Effector CD8-positive, alpha-beta T cell (primary cell): ENCODE results near the gene CTAG1B.
"Not testable (repeated sequence)": the region's sequence is repeated elsewhere in the genome, so short reads cannot be mapped to it uniquely, and the experiment has no call there.

Source experiments
- DNase-seq: peaks from one replicate; lab custom pipeline; 2025; lab: John Stamatoyannopoulos, UW
- total RNA-seq, 4 experiments: gene quantifications; one replicate each; lab custom pipeline; 2026; lab: John Stamatoyannopoulos, UW

The CTAG1B gene
- total RNA-seq = 0 reads per million in 4 experiments

DNA sequence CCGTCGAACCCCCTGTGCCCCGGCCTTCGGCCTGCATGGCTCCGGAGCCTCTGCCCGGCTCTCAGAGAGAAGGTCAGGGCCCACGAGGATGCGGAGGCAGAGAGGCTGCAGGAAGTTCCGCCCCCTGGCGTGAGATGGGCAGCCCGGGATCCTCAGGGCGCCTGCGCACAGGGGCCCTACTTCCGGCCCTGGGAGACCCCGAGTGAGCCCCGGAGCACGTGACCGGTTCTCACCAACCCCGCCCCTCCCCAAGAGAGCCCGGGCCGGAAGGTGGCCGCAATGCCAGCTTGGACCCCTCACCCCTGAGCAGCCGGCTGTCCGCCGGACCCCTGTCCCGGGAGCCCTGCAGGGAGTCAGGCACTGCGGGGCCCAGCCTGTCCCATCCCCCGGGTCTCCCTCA lies at the start of gene CTAG1B:
Gene CTAG1B, minus strand, starts transcription at position 101 of the 400 bp plus-strand sequence. Its CDS starts 64 bp downstream, at position 37.
- DNase-seq = not testable (repeated sequence)

DNA sequence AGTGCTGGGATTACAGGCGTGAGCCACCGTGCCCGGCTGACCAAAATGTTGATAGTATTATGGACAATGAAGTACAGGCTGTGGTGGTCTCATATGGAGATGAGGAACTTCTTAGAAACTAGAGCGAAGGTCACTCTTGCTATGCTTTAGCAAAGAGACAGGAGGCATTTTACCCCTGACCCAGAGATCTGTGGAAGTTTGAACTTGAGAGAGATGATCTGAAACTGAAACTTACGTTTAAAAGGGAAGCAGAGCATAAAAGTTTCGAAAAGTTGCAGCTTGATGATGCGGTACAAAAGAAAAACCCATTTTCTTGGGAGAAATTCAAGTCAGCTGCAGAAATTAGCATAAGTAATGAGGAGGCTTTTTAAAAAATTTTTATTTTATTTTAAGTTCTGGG lies 42.8 kb upstream of the CTAG1B start:
- DNase-seq = no peak

DNA sequence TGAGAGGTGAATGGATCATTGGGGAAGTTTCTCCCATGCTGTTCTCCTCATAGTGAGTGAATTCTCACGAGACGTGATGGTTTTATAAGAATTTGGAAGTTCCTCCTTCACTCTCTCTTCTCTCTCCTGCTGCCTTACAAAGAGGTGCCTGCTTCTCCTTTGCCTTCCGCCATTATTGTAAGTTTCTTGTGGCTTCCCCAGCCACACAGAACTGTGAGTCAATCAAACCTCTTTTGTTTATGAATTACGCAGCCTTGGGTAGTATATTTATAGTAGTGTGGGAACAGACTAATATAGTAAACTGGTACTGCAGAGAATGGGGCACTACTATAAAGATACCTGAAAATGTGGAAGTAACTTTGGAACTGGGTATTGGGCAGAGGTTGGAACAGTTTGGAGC lies 42.1 kb upstream of the CTAG1B start:
- no peak for DNase-seq

DNA sequence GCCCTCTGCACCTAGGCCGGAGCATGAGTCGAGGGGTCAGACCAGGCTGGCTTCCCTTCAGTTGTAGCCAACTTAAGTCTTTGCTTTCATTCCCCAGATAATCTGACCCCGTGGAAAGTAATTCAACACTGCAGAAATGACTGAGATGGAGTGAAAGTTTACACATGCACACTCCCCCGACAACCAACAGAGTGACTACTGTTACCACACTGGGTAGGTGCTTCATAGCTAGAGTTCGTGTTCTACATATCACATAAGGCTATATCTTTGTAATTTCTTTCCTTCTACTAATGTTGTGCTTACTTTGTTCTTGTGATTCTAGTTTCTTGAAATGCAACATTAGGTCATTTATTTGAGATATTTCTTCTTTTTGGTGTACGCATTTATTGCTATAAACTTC lies 41.5 kb upstream of the CTAG1B start:
- no peak for DNase-seq

DNA sequence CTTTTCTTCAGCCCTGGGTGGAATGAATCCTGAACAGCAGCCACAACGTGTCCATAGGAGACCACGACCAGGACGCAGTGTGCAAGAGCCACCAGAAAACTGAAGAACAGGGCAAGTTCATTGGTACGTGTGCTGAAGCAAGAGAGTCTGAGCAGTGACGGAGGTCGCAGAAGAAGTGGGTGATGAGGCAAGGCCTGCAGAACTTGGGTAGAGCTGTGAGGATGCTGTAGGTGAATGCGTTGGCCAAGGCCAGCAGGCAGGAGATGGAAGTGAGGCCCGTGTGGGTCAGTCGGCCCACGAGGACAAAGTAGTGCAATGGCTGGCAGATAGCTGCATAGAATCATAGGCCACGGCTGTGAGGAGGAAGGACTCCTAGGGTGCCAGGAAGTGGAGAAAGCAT lies 39.9 kb upstream of the CTAG1B start:
- no peak for DNase-seq

DNA sequence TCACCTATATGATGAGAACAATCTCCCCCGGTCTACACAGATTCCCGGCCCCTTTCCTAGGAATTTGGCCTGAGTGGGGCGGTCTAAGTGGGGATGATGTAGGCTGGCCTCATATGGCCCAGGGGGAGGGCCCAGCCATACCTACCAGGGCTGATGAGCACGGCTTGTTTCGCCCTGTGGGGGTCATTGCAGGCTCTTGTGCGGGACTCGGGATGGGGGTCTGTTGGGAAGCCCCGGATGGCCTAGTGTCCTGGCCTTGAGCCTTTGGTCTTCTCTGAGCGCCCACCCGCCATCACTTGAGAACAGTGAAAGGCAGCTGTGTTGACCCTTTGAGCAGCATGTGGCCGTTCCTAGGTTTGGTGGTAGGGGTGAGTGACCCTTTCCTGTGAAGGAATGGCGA lies 39.1 kb upstream of the CTAG1B start:
- DNase-seq = no peak

DNA sequence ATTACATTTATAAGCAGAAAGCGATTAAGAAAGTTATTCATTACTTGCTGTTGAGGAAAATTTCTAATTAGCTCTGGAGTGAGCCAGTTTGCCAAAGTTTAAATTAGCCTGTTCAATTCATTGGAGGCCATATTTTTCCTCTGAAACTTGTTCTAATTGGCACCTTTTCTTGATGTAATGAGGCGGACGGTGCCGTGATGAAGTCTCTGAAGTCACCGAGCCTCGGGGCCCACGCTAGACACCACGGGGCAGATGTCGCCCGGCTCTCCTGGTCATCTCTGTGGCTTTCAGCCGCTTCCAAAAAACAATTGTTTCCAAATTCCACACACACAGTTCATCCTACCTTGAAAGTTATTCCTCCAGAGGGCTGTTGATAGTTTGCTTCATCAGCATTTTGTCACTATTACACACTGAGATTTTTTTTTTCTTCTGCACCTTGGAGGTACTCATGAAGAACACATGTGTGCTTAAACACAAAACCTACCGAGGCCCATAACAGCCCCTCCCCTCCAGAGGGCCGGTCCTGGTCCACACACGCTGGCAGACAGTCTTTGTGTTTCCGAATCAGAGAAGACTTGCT lies 38.2 kb upstream of the CTAG1B start:
- no peak for DNase-seq

DNA sequence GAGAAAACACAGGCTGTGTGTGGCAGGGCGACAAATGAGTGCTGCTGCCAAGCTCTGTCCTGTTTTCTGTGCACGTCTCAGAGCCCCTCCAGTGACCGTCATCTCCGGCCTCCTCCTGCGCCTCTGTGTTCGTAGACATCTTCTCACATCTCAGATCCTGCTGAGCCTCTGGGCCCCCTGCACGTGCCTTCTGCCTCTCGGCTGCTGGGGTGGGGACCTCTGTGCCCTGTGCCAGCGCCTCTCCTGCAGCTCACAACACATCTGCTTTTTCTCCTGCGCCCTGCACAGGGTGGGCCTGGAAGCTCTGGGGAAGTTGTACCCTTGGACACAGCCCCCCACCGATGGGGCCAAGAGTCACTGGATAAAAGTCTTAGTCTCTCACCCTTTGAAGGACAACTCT lies 36.7 kb upstream of the CTAG1B start:
- no peak for DNase-seq

DNA sequence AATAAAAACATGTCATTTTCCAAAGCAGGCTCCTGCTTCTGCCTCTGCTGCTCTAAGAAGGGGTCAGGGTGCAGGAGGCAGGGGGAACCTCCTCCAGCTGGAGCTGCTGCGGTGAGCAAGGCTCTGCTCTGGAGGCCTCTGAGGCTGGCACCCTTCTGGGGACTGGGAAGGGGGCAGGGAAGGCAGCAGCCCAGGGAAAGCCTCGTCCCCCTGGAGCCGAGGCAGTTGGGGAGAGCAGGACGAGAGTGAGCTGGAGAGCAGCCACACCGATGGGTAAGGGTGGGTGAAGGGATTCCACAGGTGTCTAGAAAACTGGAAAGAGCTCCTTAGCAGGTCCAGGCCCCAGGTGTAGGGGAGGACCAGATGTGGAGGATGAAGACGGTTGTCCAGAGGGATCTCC lies 36.3 kb upstream of the CTAG1B start:
- DNase-seq = no peak

DNA sequence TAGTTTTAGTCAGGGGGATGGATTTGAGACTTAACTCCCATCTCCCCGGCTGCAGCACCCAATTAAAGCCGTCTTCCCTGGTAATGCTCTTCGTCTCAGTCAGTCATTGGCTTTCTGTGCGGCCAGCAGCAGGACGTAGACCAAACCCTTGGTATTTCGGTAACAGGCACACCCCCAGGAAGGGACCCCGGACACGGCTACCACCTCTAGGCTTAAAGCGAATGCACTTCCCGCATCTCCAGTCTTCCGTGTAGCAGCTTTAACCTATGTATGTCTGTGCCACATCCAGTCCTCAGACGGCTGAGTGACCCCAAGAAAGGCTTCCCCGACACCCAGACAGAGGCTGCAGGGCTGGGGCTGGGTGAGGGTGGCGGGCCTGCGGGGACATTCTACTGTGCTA lies 35.8 kb upstream of the CTAG1B start:
- no peak for DNase-seq

DNA sequence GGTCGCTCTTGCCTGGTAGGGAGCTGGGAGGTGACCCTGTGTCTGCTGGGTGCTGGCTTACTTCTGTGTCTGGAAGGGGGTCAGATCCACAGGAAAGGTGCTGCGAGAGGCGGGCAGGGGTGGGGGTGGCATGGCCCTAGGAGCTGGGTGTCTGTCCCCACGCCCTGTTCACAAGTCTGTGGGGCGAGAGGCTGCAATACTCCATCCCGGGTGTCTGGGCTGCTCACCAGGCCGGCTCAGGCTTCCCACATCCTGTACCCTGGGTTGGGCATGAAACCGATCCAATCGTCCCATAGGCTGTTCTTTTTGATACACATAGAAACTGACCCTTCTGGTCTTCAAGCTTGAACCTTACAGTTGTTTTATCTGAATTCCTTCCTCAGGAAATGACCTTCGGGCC lies 35.3 kb upstream of the CTAG1B start:
- no peak for DNase-seq

DNA sequence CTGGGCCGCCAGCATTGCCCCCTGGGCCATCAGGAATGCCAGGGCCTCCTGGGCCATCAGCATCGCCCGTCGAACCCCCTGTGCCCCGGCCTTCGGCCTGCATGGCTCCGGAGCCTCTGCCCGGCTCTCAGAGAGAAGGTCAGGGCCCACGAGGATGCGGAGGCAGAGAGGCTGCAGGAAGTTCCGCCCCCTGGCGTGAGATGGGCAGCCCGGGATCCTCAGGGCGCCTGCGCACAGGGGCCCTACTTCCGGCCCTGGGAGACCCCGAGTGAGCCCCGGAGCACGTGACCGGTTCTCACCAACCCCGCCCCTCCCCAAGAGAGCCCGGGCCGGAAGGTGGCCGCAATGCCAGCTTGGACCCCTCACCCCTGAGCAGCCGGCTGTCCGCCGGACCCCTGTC lies 34.3 kb upstream of the CTAG1B start, which contains the start of gene CTAG2:
Gene CTAG2, minus strand, starts transcription at position 167 of the 400 bp plus-strand sequence. Its CDS starts 64 bp downstream, at position 103.
- not testable (repeated sequence) for DNase-seq

DNA sequence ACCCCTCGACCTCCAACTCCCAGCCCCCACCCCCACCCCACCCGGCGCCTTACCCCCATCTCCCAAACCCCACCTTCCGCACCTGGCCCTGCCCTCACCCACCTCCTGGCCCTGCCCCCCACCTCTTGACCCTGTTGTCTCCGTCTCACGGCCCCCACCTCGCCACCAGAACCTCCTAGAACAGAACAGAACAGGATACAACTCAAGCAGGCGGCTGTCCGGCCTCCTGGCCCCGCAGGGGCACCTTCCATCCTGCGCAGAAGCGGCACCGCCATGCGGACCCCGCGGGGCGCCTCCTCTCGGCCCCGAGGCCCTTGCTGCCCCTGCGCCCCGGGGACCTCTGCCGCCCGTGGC lies 33.9 kb upstream of the CTAG1B start:
- no peak for DNase-seq

DNA sequence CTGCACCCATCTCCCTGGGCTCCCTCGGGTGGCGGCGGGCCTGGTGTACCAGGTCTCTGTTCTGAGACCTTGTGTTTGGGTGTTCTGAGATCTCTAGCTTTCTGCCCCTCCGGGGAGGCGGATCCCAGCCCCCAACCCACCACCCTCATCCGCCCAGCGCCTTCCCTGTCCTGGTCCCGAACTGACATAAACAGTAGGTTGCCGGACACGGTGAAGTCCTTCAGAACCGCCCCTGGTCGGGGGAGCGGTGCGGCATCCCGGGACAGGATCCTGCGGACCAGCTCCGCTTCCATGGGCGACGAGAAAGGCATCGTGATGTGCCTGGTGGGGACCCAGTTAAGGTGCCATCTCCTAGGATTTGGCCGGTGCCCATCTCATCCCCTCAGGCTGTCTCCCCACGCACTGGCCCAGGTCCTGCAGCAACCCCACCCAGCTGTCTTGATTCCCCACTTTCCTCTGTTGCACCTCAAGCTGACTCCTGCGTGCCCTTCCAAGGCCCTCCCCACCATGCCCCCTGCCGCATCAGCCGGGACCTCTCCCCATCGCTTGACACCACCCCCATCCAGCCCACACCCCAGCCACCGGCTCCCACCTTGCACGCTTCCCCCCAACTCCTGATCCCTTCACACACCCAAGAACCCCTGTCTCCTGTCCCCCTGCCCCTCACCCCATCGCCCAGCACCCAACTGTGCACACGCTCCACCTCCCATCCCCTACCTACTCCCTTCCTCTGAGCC lies 33.4 kb upstream of the CTAG1B start:
- DNase-seq = no peak

DNA sequence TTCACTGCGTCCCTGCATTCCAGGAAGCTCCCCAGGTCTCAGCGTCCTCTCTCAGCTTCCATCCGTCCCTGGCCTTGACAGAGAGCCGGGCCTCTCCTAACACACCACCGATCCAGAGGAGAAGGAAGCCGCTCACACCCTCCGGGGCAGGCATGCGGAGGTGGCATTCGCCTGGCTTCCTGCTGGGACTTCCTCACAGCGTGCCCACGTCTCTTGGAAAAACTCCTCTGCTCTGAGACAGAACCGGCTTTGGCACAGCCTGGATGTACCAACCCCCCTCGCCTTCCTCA lies 31.1 kb upstream of the CTAG1B start:
- no peak for DNase-seq

DNA sequence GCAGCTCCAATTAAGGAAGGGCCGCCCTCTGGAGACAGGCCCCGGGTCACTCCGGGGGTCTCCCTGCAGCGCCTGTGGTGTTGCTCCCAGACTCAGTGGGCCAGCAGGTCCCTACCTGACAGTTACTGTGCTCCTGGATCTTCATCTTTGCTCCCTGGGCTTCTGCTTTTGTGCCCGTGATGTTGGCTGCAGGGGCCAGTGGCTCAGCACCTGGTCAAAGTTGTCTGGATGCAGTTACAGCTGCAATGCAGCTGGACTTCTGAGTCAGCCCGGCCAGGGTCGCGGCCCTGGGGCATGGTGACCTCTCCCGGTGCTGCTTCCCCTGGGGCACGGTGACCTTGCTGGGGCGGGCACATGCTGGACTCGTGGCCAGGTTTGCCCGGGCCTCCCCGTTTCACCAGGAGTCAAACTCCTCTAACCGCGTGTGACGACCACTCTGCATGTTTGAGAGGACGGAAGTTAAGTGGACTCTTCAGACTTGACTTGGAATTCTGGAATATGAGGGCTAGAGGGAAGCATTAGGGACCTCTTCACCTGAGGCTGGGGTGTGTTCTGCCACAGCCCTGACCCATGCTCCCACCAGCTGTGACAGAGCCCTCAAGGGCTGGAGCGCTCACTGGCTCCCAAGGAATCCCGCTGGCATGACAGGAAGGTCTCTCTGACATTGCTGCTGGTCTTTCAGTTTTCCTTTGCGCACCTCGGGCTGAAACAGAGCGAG lies 30.6 kb upstream of the CTAG1B start:
- DNase-seq = no peak

DNA sequence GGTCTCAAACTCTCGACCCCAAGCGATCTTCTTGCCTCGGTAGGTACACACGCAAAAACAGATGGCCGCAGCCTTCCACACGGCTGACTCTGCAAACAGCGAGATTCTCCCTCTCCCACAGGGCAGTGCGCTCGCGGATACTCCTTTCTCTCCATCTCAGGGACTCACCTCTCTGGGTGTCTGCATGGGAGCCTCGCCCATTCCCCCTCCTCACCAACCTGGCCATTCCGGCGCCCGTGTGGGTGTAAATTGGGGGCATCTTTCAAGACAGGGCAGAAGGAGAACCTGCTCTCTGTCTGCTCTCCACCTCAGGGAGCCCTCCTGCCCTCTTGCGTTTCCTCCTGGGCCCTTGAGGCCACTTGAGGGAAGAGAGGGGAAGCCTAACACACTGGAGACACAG lies 29.8 kb upstream of the CTAG1B start:
- DNase-seq = no peak

DNA sequence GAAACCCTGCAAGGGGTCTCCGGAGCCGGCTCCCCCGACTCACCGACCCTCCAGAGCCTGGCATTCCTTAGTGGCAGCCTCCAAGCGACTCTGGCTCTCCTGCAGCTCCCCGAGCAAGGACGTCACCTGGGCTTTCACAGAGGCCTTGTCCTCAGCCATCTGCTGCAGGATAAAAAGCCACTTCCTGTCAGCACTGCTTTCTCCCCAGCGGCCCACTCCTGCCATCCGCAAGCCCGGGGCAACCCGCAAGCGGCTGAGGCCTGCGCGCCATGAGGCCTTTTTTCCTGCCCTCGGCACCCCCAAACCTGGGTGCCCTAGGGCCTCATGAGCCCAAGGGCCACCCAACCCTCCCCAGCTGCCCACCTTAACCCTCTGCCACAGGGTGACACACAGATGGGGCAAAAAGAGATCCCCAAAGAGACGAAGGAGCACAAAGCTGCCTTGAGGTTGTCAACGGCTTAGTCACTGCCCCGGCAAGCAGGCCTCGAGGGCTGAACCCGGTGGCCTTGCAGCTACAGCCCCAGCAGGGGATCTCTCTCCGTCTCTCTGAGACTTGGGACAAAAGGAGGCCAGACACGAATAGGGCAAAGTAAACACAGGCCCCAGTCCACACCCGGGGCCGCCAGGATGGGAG lies 26.8 kb upstream of the CTAG1B start:
- DNase-seq = not testable (repeated sequence)

DNA sequence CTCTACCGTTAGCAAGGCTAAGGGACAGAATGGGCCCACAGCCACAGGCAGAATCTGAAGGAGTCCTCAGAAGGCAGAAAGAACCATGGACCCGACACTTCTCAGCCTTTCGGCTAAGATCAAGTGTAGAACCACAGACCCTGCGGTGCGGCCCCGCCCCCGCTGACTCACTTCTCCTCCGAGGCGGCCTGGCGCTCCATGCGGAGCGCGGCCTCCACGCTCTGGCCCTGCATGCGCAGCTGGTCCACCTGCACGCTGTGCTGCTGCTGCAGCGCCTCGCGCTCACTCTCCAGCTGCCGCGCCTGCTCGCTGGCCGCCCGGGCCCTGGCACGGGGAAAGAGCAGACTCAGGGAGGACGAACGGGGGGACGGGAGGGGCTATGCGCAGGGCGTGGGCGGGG lies 24.6 kb upstream of the CTAG1B start:
- not testable (repeated sequence) for DNase-seq

DNA sequence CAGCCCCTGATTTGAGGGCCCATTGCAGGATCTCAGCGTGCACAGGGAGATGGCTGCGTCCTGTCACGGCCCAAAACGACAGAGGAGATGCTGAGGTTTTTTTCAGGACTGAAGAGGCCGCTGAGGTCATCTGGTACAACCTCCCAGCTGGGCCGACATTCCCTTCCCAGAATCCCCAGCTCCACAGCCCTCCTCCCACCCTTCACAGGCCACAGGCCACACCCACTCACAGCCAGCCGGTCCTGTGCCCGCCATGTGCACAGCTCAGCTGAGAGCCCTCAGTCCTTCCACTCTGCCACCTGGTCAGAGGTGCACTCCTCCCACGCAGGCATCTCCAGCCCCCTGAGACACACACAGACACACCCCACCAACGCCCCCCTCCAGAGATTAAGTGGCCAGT lies 22.7 kb upstream of the CTAG1B start:
- DNase-seq = not testable (repeated sequence)

DNA sequence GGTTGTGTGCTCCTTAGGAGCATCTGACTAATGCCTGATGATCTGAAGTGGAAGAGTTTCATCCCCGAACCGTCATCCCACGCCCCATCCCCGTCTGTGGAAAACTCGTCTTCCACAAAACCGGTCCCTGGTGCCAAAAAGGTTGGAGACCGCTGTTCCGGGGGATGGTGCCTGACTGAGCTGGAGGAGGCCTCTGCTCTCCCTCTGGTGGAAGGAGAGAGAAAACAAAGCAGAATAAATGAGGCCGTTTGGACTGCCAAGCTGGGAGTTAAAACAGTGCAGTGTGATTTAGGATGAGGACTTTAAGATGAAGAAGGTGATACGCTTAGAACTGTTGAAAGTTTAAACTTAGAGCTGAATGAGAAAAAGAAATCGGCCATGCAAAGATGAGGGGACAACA lies 14.6 kb upstream of the CTAG1B start:
- not testable (repeated sequence) for DNase-seq

DNA sequence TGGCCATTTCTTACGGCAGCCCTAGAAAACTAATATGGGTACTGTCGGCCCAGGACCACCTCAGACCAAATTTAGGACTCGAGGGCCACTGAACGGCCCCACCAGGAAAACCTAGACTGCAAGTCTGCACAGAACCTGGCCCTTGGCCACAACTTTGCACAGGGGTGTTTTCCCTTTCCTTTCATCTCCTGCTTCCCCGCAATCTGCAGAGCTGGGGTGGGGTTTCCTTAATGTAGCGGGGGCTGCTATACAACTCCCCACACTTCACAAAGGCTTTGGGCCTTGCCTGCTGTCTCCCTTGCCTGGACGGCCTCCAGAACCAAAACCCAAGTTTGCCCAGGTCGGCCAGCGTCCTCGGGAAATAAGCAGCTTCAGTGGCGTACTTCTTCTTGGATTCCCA lies 11.9 kb upstream of the CTAG1B start:
- not testable (repeated sequence) for DNase-seq

DNA sequence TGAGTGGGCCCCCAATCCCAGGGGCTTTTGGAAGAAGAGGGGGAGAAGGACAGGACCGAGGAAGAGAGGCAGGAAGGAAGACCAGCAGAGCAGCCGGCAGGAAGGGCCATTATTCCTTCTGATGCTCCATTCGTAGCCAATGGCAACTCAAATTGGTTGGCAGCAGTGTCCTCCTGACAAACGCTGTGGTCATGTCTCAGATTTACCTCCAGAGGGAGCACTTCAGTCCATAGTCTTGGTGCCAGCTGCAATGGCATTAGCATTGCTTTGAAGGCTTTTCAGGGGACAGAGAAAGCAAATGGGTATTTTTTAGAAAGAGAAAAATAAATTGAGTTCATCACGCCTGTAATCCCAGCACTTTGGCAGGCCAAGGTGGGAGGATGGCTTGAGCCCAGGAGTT lies 9.9 kb upstream of the CTAG1B start:
- not testable (repeated sequence) for DNase-seq
